ENCODE measurements around the gene C1QL4.

DNA sequence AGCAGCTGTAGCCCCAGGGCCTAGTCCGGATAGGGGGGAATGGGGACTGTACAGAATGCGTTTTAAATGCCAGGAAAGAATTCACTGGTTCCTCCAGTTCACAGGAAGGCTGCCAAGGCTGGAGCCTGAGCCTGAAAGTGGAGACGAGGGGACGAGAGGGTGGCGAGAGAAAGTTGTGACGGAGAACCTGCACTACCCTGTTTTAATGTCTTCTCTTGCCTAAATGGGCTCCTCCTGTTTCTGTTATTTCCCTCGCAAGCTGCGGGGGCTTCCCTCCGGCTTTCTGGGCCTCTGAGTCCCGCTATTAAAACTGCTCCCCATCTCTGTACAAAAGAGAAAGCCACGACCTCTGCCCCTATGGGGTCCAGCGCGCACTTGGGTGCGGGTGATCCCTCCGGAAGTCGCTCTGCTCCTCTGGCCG is 4.5 kb downstream of the C1QL4 start:
- no peak for TF ChIP-seq POLR2A (IDR thresholded peaks at IDR 0.05; ENCODE audit: extremely low read depth, insufficient read length)
- TF ChIP-seq, protein P1, sequence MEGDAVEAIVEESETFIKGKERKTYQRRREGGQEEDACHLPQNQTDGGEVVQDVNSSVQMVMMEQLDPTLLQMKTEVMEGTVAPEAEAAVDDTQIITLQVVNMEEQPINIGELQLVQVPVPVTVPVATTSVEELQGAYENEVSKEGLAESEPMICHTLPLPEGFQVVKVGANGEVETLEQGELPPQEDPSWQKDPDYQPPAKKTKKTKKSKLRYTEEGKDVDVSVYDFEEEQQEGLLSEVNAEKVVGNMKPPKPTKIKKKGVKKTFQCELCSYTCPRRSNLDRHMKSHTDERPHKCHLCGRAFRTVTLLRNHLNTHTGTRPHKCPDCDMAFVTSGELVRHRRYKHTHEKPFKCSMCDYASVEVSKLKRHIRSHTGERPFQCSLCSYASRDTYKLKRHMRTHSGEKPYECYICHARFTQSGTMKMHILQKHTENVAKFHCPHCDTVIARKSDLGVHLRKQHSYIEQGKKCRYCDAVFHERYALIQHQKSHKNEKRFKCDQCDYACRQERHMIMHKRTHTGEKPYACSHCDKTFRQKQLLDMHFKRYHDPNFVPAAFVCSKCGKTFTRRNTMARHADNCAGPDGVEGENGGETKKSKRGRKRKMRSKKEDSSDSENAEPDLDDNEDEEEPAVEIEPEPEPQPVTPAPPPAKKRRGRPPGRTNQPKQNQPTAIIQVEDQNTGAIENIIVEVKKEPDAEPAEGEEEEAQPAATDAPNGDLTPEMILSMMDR (IDR thresholded peaks at IDR 0.05; ENCODE audit: low read depth, low read length), result no peak
- TF ChIP-seq MYC (IDR thresholded peaks at IDR 0.05; ENCODE audit: low read depth, low read length), result no peak

Data from NB4 (cell line).